Fibroblast of lung (primary cell): Measurements from ENCODE around the gene CCDC146. TPM values are rescaled to one million over a fixed set of nuclear protein-coding genes. Genes with fewer than 3 reads are reported as not detected.

ENCODE experiments used
- DNase-seq, 2 donors: peaks; one replicate each; pipeline versions ENCODE4 v3.0.0 to v3.0.0-alpha.2; 2010; ENCODE audit warnings: low read depth in 2 of 2
- H2AFZ ChIP-seq: 2 replicates; pipeline ENCODE4 v1.5.1; 2012; ENCODE audit warnings: low read length, control low read depth, inconsistent platforms
- H3K27ac ChIP-seq: 2 replicates; pipeline ENCODE4 v1.5.1; 2011; ENCODE audit warnings: low read length, control low read depth; ENCODE audit not compliant: insufficient read depth
- H3K27me3 ChIP-seq: 2 replicates; pipeline ENCODE4 v1.5.1; 2011; ENCODE audit warnings: mild to moderate bottlenecking, low read length; ENCODE audit not compliant: control insufficient read depth, insufficient read depth
- H3K36me3 ChIP-seq: 2 replicates; pipeline ENCODE4 v1.5.1; 2011; ENCODE audit warnings: low read length; ENCODE audit not compliant: control insufficient read depth, insufficient read depth
- H3K4me1 ChIP-seq: 2 replicates; pipeline ENCODE4 v1.5.1; 2011; ENCODE audit warnings: low read length; ENCODE audit not compliant: control insufficient read depth, insufficient read depth; ENCODE audit errors: extremely low read depth
- H3K4me2 ChIP-seq: 2 replicates; pipeline ENCODE4 v1.5.1; 2011; ENCODE audit warnings: low read length, control low read depth; ENCODE audit not compliant: insufficient read depth; ENCODE audit errors: extremely low read depth
- H3K4me3 ChIP-seq, 4 experiments: fragments of 200-600 bp in 1 of 4; sonication (generic) in 1 of 4; replicated peaks in 1 of 4; 2 replicates each; pipeline ENCODE4 v1.5.1; 2011 to 2016; ENCODE audit warnings: low read length in 4 of 4, low read depth in 3 of 4, mild to moderate bottlenecking in 3 of 4, control low read depth in 2 of 4, inconsistent platforms in 1 of 4, mixed read lengths in 1 of 4; ENCODE audit not compliant: insufficient read depth in 1 of 4; ENCODE audit errors: control extremely low read depth in 1 of 4
- H3K79me2 ChIP-seq: 2 replicates; pipeline ENCODE4 v1.5.1; 2012; ENCODE audit warnings: mild to moderate bottlenecking, low read length, inconsistent platforms; ENCODE audit not compliant: control insufficient read depth, insufficient read depth
- H3K9ac ChIP-seq: 2 replicates; pipeline ENCODE4 v1.5.1; 2011; ENCODE audit warnings: mild to moderate bottlenecking, low read length, control low read depth; ENCODE audit not compliant: insufficient read depth
- H3K9me3 ChIP-seq: 2 replicates; pipeline ENCODE4 v1.5.1; 2012; ENCODE audit warnings: low read depth, low read length; ENCODE audit not compliant: control insufficient read depth, insufficient read depth
- H4K20me1 ChIP-seq: 2 replicates; pipeline ENCODE4 v1.5.1; 2011; ENCODE audit warnings: low read length; ENCODE audit not compliant: control insufficient read depth, insufficient read depth; ENCODE audit errors: extremely low read depth
- EZH2 ChIP-seq: IDR thresholded peaks from 2 replicates; pipeline ENCODE4 v1.5.1; 2012; ENCODE audit warnings: low read length, control low read depth, mild to moderate bottlenecking; ENCODE audit errors: missing control alignments
- polyA plus RNA-seq, 2 donors: library from polyadenylated mRNA; depleted of rRNA in 1 of 2; stranded (reverse) in 1 of 2; unstranded in 1 of 2; fragments of >200 nt; gene quantifications; 2 replicates each; pipeline ENCODE4 v1.2.1, GENCODE V29; 2011 to 2012; ENCODE audit warnings: missing spikeins in 1 of 2
- total RNA-seq: library from RNA; depleted of rRNA; stranded (reverse); fragments of >200 nt; gene quantifications from 2 replicates; pipeline ENCODE4 v1.2.1, GENCODE V29; 2014
- TF ChIP-seq, protein P1 (sequence below), 2 donors: IDR thresholded peaks in 1 of 2; conservative IDR thresholded peaks in 1 of 2; 1 replicate in 1 of 2; 2 replicates in 1 of 2; pipeline ENCODE4 v1.5.1; 2011 to 2012; ENCODE audit warnings: low read length in 2 of 2, control low read depth in 1 of 2, inconsistent platforms in 1 of 2, low read depth in 1 of 2, mild to moderate bottlenecking in 1 of 2

Gene CCDC146
- total and polyA plus RNA-seq, 2 donors (not counting 1 experiment from before 2014, with no cell fraction given), result 1.6 to 3.6 TPM

DNA sequence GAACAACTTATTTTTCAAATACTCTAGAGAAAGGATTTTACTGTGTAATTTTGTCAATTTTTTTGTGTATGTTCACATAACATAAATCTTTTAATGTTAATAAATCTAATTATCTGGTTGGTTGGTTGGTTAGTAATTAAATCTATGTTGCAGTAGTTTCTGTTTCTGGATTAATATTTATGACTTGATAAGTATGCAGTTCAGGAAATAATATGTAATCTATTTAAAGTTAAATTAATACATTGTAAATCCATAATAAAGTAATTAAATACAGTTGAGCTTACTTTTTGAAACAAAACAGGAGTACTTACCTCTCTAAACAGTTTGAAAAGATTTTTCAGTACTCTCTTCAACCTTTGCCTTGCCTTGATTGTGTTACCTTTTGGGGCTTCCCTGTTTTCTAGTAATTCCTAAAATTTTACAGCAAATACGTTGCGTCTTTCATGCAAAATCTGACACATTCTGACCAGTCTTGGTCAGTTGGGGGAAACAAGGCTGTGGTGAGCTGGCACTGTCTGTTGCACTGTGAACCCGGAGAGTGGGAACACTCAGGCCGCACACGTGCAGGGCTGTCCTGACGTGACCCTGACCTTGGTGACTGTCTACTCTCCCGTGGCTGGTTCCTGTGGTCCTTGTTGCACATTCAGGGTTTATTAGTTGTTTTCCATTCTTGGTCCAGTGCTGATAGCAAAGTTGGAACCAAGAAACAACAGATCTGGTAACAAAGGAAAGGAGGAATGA, 122.8 kb downstream of the CCDC146 start:
- Histone ChIP-seq H3K27ac (no peak overlapping the region), H3K4me1 (peaks cover 8% of the 10 kb centered on the region), H3K4me2 (no peak overlapping the region), H3K27me3 (no peaks in the 10 kb centered on the region), H3K36me3 (no peaks in the 10 kb centered on the region), H2AFZ (peak overlapping the region; percentile 20), H3K4me3 (no peak overlapping the region), H3K79me2 (no peaks in the 10 kb centered on the region), H3K9ac (no peak overlapping the region), H3K9me3 (no peaks in the 10 kb centered on the region), H4K20me1 (no peaks in the 10 kb centered on the region)
- TF ChIP-seq EZH2, result no peak
- TF ChIP-seq, protein P1, sequence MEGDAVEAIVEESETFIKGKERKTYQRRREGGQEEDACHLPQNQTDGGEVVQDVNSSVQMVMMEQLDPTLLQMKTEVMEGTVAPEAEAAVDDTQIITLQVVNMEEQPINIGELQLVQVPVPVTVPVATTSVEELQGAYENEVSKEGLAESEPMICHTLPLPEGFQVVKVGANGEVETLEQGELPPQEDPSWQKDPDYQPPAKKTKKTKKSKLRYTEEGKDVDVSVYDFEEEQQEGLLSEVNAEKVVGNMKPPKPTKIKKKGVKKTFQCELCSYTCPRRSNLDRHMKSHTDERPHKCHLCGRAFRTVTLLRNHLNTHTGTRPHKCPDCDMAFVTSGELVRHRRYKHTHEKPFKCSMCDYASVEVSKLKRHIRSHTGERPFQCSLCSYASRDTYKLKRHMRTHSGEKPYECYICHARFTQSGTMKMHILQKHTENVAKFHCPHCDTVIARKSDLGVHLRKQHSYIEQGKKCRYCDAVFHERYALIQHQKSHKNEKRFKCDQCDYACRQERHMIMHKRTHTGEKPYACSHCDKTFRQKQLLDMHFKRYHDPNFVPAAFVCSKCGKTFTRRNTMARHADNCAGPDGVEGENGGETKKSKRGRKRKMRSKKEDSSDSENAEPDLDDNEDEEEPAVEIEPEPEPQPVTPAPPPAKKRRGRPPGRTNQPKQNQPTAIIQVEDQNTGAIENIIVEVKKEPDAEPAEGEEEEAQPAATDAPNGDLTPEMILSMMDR (conservative IDR thresholded peaks at IDR 0.05 in 1 of 2, IDR thresholded peaks at IDR 0.05 in 1 of 2; ENCODE audit: low read depth in 1 of 2, low read length in 2 of 2), result no peak
- DNase-seq, result no peak

DNA sequence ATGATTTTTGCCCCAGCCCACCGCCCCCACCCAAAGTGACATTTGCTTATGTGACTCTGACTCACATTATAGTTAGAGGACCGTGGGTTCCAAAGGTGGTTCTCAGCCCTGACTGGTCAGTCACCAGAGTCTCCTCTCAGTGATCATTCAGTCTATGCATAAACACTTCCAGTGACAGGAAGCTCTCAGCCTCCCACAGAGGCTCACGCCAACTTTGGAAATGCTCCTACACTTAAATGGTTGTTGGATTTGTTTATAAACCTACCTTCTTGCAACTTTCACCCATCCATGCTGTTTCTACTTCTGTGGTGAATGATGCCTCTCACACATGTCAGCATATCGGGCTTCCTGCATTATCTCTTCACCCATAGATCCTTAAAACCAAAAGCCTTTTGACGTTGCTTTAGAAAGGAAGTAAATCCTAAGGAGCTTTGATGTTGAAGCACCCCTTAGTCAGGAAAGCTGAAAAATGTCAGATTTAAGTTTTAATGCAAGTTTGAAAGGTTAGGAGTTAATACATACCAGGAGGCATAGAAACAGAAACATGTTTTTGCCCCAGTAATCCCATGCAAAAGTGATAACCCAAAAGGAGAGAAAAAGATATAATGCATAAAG, 123.7 kb downstream of the CCDC146 start:
- TF ChIP-seq, protein P1 (conservative IDR thresholded peaks at IDR 0.05 in 1 of 2, IDR thresholded peaks at IDR 0.05 in 1 of 2; ENCODE audit: low read depth in 1 of 2, low read length in 2 of 2), result no peak
- no peak for TF ChIP-seq EZH2
- DNase-seq, result no peak
- Histone ChIP-seq H3K27ac (no peak overlapping the region), H3K36me3 (no peaks in the 10 kb centered on the region), H3K4me3 (no peak overlapping the region), H3K9me3 (no peaks in the 10 kb centered on the region), H3K79me2 (no peaks in the 10 kb centered on the region), H3K4me1 (peaks cover 8% of the 10 kb centered on the region), H4K20me1 (no peaks in the 10 kb centered on the region), H2AFZ (peak overlapping the region; percentile 70), H3K27me3 (no peaks in the 10 kb centered on the region), H3K4me2 (peak overlapping the region; percentile 51), H3K9ac (no peak overlapping the region)

DNA sequence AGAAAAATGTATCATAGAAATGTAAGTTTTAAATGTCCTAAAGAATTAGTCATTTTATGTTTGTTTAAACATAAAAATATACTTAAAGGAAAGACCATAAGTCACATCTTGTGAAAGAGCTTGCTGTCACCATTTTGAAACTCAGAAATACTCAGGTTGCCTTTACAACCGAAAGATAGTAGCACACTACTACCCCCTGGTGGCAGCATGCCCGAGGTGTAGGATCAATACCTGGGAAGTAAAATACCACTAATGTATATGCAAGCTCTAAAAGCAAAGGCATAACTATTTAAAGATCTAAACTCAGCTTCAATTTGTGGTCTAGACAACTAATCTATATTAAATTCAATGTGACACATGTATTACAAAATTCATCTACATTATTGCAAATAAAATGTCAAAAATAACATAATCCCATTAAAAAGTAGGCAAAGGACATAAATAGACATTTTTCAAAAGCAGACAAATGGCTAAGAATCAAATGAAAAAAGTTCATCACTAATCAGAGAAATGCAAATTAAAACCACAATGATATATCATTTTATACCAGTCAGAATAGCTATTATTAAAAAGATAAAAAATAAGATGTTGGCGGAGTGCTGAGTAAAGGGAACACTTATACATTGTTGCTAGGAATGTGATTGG, 124.9 kb downstream of the CCDC146 start:
- TF ChIP-seq, protein P1 (conservative IDR thresholded peaks at IDR 0.05 in 1 of 2, IDR thresholded peaks at IDR 0.05 in 1 of 2; ENCODE audit: low read depth in 1 of 2, low read length in 2 of 2), result peak; percentile 73 to 89
- no peak for TF ChIP-seq EZH2
- DNase-seq, result peak; percentile 54 to 83
- no peak overlapping the region for H3K4me2 ChIP-seq

More for the DNA sequence above, 124.9 kb downstream of the CCDC146 start:
- no peak overlapping the region for H3K9ac ChIP-seq
- no peaks in the 10 kb centered on the region for H3K9me3 ChIP-seq
- H3K36me3 ChIP-seq, result no peaks in the 10 kb centered on the region
- no peak overlapping the region for H3K4me3 ChIP-seq
- no peak overlapping the region for H3K27ac ChIP-seq
- H4K20me1 ChIP-seq, result no peaks in the 10 kb centered on the region
- H3K4me1 ChIP-seq, result peaks cover 8% of the 10 kb centered on the region
- no peak overlapping the region for H2AFZ ChIP-seq
- no peaks in the 10 kb centered on the region for H3K27me3 ChIP-seq
- H3K79me2 ChIP-seq, result no peaks in the 10 kb centered on the region
